ENCODE measurements around the gene OTC. TPM values are rescaled to one million over a fixed set of nuclear protein-coding genes. Genes with fewer than 3 reads are reported as not detected.

The OTC gene
- total RNA-seq, 3 donors from 2014 or later, result 0.29 to 1.4 (median 0.33) TPM

DNA sequence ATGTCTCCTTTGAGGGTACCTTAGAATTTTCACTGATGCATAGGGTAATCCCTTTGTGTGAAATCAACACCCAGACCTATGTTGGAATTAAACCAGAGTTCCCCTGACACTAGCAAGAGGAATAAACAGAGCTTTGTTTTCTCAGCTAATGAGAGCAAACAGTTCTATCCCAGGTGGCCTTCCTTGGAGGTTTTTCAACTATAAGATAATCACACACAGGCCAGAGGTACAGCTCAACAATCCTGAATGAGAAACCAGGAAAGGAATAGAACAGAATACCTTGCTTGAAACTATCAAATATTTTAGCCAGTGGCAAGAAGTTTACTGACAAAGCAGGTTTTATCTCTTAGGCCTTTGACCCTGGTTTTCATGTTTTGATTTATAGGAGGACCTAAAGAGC is 100.2 kb downstream of the OTC start:
- H3K9me3 ChIP-seq, result no peaks in the 10 kb centered on the region
- H3K4me3 ChIP-seq, result no peak overlapping the region
- TF ChIP-seq, protein P1, sequence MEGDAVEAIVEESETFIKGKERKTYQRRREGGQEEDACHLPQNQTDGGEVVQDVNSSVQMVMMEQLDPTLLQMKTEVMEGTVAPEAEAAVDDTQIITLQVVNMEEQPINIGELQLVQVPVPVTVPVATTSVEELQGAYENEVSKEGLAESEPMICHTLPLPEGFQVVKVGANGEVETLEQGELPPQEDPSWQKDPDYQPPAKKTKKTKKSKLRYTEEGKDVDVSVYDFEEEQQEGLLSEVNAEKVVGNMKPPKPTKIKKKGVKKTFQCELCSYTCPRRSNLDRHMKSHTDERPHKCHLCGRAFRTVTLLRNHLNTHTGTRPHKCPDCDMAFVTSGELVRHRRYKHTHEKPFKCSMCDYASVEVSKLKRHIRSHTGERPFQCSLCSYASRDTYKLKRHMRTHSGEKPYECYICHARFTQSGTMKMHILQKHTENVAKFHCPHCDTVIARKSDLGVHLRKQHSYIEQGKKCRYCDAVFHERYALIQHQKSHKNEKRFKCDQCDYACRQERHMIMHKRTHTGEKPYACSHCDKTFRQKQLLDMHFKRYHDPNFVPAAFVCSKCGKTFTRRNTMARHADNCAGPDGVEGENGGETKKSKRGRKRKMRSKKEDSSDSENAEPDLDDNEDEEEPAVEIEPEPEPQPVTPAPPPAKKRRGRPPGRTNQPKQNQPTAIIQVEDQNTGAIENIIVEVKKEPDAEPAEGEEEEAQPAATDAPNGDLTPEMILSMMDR (IDR thresholded peaks at IDR 0.05), result no peak
- TF ChIP-seq POLR2AphosphoS5 (IDR thresholded peaks at IDR 0.05) (no peak), POLR2A (IDR thresholded peaks at IDR 0.05) (no peak)
- peaks cover 0 to 43% of the 10 kb centered on the region in 2 donors for H3K27me3 ChIP-seq
- H3K27ac ChIP-seq, result no peak overlapping the region
- DNase-seq (ENCODE audit: low spot score in 2 of 2), result no peak
- H3K36me3 ChIP-seq, result no peaks in the 10 kb centered on the region
- intact Hi-C loops (cut with DNase I; ENCODE audit: low total_unique reads), result no loop called here
- no peaks in the 10 kb centered on the region for H3K4me1 ChIP-seq

DNA sequence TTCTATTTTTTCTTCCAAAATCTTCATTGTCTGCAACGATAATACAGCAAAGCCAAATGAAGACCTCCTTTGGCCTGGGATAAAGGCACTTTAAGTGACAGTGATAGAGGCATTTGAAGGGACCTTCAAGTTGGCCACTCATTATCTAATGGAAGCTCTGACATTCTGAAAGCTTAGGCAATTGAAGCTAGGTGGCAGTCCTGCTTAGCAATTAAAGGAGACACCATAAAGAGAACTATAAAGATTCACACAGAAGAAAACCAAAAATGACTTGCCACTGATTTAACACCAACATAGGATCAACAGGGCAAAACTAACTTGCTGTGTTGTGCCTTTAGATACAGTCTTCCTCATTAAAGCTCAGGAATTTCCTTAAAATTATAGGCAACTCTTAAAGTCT is 105.7 kb downstream of the OTC start:
- H3K27me3 ChIP-seq, result peaks cover 0 to 35% of the 10 kb centered on the region in 2 donors
- intact Hi-C loops (cut with DNase I; ENCODE audit: low total_unique reads), result no loop called here
- H3K27ac ChIP-seq, result no peak overlapping the region

DNA sequence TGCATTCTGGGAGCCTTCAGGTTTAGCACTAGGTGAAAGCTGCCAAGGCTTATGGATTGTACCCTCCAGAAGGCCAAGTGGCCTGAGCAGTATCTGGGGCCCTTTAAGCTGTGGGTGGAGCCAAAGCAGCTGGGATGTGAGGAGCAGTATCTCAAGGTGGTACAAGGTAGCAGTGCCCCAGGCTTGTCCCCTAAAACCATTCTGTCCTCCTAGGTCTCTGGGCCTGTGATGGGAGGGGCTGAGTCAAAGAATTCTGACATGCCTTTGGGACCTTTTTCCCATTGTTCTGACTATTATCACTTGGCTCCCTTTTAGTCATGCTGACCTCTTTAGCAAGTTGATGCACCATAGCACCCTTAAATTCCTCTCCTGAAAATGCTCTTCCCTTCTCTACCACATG is 109.9 kb downstream of the OTC start:
- DNase-seq (ENCODE audit: low spot score in 2 of 2), result no peak
- TF ChIP-seq POLR2A (IDR thresholded peaks at IDR 0.05), result no peak

More for the DNA sequence above, 105.7 kb downstream of the OTC start:
- no peak for TF ChIP-seq POLR2A (IDR thresholded peaks at IDR 0.05)
- TF ChIP-seq, protein P1 (IDR thresholded peaks at IDR 0.05), result no peak
- no peak for TF ChIP-seq POLR2AphosphoS5 (IDR thresholded peaks at IDR 0.05)
- no peaks in the 10 kb centered on the region for H3K4me1 ChIP-seq
- no peaks in the 10 kb centered on the region for H3K36me3 ChIP-seq
- peaks cover 4 to 10% of the 10 kb centered on the region in 2 donors for H3K9me3 ChIP-seq
- H3K4me3 ChIP-seq, result no peak overlapping the region
- DNase-seq (ENCODE audit: low spot score in 2 of 2), result no peak

DNA sequence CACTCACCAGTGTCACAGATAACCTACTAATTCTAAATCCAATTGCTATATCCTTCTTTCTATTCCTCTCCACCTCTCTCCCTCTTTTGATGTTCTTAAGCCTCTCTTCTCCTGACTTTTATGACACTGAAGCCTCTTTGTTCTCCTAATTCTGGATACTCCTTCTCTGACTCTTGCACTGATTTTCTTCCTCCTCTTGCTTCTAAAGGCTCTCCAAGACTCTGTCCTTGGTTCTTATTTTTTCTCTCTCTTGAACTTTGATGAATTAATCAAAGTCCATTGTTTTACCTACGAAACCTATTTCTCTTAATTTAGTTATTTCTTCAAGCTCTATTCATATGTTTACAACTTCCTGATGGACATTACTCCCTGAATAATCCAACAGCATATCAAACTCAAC is 113.3 kb downstream of the OTC start:
- Histone ChIP-seq H3K9me3 (peaks cover 4 to 20% of the 10 kb centered on the region in 2 donors), H3K36me3 (no peaks in the 10 kb centered on the region), H3K4me1 (no peaks in the 10 kb centered on the region), H3K4me3 (no peak overlapping the region), H3K27ac (no peak overlapping the region), H3K27me3 (peaks cover 0 to 49% of the 10 kb centered on the region in 2 donors)
- TF ChIP-seq, protein P1 (IDR thresholded peaks at IDR 0.05), result no peak
- TF ChIP-seq POLR2AphosphoS5 (IDR thresholded peaks at IDR 0.05) (no peak), POLR2A (IDR thresholded peaks at IDR 0.05) (no peak)
- intact Hi-C loops (cut with DNase I; ENCODE audit: low total_unique reads), result no loop called here
- DNase-seq (ENCODE audit: low spot score in 2 of 2), result no peak

More for the DNA sequence above, 109.9 kb downstream of the OTC start:
- peaks cover 4 to 10% of the 10 kb centered on the region in 2 donors for H3K9me3 ChIP-seq
- no peaks in the 10 kb centered on the region for H3K4me1 ChIP-seq
- H3K27me3 ChIP-seq, result peaks cover 0 to 39% of the 10 kb centered on the region in 2 donors
- no peak overlapping the region for H3K4me3 ChIP-seq
- intact Hi-C loops (cut with DNase I; ENCODE audit: low total_unique reads), result no loop called here
- H3K36me3 ChIP-seq, result no peaks in the 10 kb centered on the region
- H3K27ac ChIP-seq, result no peak overlapping the region

DNA sequence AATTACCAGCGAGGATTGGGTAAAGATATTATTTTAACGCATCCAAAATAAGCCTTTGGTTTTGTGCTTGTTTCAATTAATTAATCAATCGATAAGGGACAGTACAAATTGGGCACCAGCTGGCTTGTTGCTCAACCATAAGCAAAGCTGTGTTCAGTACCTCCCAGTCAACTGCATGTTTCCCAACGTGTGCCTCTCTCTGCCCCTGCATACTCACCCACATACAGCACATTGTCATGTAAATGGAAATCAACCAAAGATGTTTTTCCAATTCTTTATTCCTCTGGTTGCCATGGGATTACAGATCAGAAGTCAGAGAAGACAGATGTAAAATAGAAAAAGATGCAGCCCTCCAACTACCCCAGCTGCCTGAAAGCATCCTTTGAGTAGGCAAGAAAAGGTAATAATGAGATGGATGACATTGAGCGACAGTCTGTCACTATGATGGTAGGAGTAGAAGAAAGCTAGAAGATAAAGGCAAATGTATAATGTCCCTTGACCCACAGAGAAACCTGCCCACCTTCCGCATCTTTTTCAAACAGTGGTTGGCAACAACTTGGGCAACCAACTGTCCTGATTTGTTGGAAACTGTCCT is 116.3 kb downstream of the OTC start:
- Histone ChIP-seq H3K36me3 (no peaks in the 10 kb centered on the region), H3K4me1 (no peaks in the 10 kb centered on the region)
- DNase-seq (ENCODE audit: low spot score in 2 of 2), result no peak

More for the DNA sequence above, 116.3 kb downstream of the OTC start:
- H3K27ac ChIP-seq, result no peak overlapping the region
- intact Hi-C loops (cut with DNase I; ENCODE audit: low total_unique reads), result no loop called here
- peaks cover 0 to 42% of the 10 kb centered on the region in 2 donors for H3K27me3 ChIP-seq
- TF ChIP-seq, protein P1 (IDR thresholded peaks at IDR 0.05), result no peak
- TF ChIP-seq POLR2A (IDR thresholded peaks at IDR 0.05), result no peak
- no peak for TF ChIP-seq POLR2AphosphoS5 (IDR thresholded peaks at IDR 0.05)
- H3K9me3 ChIP-seq, result peaks cover 0 to 11% of the 10 kb centered on the region in 2 donors
- H3K4me3 ChIP-seq, result no peak overlapping the region

Other genes with a start within 250 kb of the OTC start
- gene SRPX, start 131.7 kb upstream of the OTC start, total RNA-seq, result 100 to 1,000 TPM; 108 to 415 (median 168) TPM
- 10 to 100 TPM; 33.1 to 40.3 (median 38.6) TPM for gene RPGR, start 25.1 kb upstream of the OTC start, total RNA-seq
- 10 to 100 TPM; 15.5 to 26.9 (median 25.9) TPM for gene TSPAN7, start 208.9 kb downstream of the OTC start, total RNA-seq